Nephron (organoid): ENCODE measurements around the gene PGS1.

ENCODE experiments used
- H3K27ac Mint-ChIP-seq, 3 experiments: 2 replicates each; pipeline ENCODE4 v1.8.0; 2020; ENCODE audit warnings: mixed read lengths in 3 of 3, mild to moderate bottlenecking in 2 of 3, moderate library complexity in 1 of 3
- H3K27me3 Mint-ChIP-seq: 2 replicates; pipeline ENCODE4 v1.8.0; 2021; ENCODE audit warnings: low read depth, mild to moderate bottlenecking, moderate library complexity, mixed read lengths
- H3K36me3 Mint-ChIP-seq: 2 replicates; pipeline ENCODE4 v1.8.0; 2020; ENCODE audit warnings: low read depth, mixed read lengths
- H3K4me1 Mint-ChIP-seq: 2 replicates; pipeline ENCODE4 v1.8.0; 2020; ENCODE audit warnings: mixed read lengths
- H3K4me3 Mint-ChIP-seq, 3 experiments: 2 replicates each; pipeline ENCODE4 v1.8.0; 2020; ENCODE audit warnings: mild to moderate bottlenecking in 3 of 3, mixed read lengths in 3 of 3, moderate library complexity in 2 of 3
- H3K9me3 Mint-ChIP-seq: 2 replicates; pipeline ENCODE4 v1.8.0; 2020; ENCODE audit warnings: mixed read lengths
- CTCF ChIP-seq, 3 experiments: fragments of 200-600 bp; sonication (generic); IDR thresholded peaks; one replicate each; pipeline ENCODE4 v1.5.0; 2021; ENCODE audit warnings: antibody characterized with exemption in 3 of 3; ENCODE audit not compliant: unreplicated experiment in 3 of 3

Gene PGS1

DNA sequence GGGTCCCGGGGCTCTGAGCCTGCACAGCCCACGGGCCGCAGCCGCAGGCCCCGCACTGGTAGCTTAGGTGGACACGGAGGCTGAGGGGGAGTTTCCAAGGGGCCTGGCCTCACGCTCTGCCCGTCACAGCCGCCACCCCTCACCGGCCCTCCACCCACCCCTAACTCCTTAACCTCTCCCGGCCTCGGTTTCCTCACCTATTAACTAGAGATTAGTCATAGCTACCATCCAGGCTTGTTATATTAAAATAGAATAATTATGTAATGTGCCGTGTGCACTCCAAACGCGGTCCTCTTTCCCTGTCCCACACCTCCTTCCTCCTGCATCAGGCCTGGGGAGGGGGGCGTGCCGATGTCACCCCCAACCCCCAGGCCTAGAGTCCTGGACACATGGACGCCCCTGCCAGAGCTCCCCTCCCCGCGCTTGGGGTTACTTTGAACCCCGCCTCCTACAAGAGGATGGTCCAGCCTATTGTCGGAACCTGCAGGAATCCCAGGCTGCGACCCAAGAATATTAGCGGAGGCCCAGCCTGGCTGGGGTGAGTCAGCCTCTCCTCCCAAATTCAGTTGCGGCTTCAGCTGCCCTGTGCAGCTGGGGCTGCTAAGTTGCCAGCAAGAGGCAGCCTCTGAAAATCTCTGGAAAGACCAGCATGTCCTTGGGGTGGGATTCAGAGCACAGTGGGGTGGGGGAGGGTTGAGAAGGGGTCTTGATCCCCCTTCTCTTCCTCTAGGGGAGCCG, 35.8 kb upstream of the PGS1 start:
- Mint-ChIP-seq H3K36me3 (no peaks in the 10 kb centered on the region), H3K27ac (peak overlapping the region; percentile 40 to 94 (median 94)), H3K9me3 (no peaks in the 10 kb centered on the region), H3K27me3 (peaks cover 2% of the 10 kb centered on the region), H3K4me1 (peaks cover 37% of the 10 kb centered on the region), H3K4me3 (peak overlapping the region; percentile 64 to 66 (median 65))
- no peak for TF ChIP-seq CTCF (IDR thresholded peaks at IDR 0.05; ENCODE audit: unreplicated experiment in 3 of 3)

GRCh38 chr17:78343187-78343542, 35.3 kb upstream of the PGS1 start:
- Mint-ChIP-seq H3K4me3 (peak overlapping the region; percentile 64 to 66 (median 65)), H3K9me3 (no peaks in the 10 kb centered on the region), H3K36me3 (no peaks in the 10 kb centered on the region), H3K27me3 (no peaks in the 10 kb centered on the region), H3K27ac (peak overlapping the region; percentile 40 to 94 (median 94)), H3K4me1 (peaks cover 38% of the 10 kb centered on the region)
- no peak for TF ChIP-seq CTCF (IDR thresholded peaks at IDR 0.05; ENCODE audit: unreplicated experiment in 3 of 3)

DNA sequence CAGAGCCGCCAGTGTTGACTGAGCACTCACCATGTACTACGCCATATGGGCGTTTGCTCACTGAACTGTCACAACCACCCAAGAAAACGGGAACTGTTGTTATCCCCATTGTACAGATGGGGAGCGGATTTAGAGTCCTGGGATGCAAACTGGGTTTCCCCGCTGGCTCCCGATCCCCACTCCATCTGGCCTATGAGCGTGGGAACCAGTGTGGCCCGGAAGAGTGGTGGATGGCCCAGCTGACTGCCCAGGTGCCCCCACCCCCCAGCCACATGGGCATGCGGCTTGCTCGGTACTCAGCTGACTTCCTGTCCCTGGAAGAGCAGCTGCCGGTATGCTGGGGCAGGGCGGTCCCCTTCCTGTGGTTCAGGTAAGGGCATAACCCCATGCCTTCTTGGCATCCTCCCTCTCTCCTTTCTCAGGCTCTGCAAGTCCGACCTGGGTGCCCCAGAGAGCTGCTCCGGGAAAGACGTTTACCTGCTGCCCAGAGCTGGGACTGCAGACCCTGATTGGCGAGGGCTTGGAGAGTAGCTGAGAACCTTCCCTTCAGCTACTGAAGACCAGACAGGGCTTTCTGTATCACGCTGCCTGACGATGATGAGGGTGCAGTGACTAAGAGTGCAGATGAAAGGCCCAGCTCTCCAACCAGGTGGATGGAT, 34.8 kb upstream of the PGS1 start:
- Mint-ChIP-seq H3K4me1 (peaks cover 41% of the 10 kb centered on the region), H3K4me3 (no peak overlapping the region), H3K27ac (peak overlapping the region in 2 of 3 experiments; percentile 94), H3K27me3 (no peaks in the 10 kb centered on the region), H3K36me3 (no peaks in the 10 kb centered on the region), H3K9me3 (no peaks in the 10 kb centered on the region)
- TF ChIP-seq CTCF (IDR thresholded peaks at IDR 0.05; ENCODE audit: unreplicated experiment in 3 of 3), result no peak

DNA sequence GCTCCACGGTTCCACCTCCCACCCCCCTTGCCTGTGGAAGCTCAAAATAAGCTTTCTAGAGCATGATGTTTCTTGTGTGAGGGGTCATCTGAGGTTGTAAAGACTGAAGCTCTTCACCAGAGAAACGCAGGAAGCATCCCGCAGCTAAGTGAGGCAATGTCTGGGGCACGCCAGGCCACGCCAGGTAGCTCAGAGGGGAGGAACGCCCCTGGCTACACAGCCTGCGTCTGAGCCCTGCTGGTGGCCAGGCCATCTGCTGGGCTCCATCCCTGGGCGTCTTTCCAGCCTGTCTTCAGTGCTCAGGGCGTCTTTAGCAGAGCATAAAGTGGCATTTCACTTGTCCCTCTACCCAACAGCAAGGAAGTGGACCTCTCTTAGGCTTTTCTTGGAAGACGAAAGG, 33.8 kb upstream of the PGS1 start:
- TF ChIP-seq CTCF (IDR thresholded peaks at IDR 0.05; ENCODE audit: unreplicated experiment in 3 of 3), result no peak
- peaks cover 40% of the 10 kb centered on the region for H3K4me1 Mint-ChIP-seq
- no peaks in the 10 kb centered on the region for H3K36me3 Mint-ChIP-seq
- H3K4me3 Mint-ChIP-seq, result no peak overlapping the region
- no peaks in the 10 kb centered on the region for H3K27me3 Mint-ChIP-seq
- peak overlapping the region in 2 of 3 experiments; percentile 15 to 41 for H3K27ac Mint-ChIP-seq
- no peaks in the 10 kb centered on the region for H3K9me3 Mint-ChIP-seq

DNA sequence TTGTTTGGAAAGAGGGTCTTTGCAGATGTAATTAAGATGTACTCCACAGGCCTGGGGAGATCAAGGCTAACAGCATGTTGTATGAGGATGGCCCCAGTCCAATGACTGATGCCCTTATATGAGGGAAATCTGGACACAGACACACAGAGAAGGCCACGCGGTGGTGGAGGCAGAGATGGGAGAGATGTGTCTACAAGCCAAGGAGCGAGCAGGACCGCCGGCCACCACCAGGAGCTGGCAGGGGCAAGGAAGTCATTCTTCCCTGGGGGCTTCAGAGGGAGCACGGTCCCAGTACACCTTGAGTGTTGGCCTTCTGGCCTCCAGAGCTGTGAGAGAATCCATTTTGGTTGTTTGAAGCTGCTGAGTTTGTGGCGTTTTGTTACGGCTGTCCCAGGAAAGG, 33.3 kb upstream of the PGS1 start:
- no peaks in the 10 kb centered on the region for H3K36me3 Mint-ChIP-seq
- no peak overlapping the region for H3K4me3 Mint-ChIP-seq
- no peaks in the 10 kb centered on the region for H3K9me3 Mint-ChIP-seq
- no peak for TF ChIP-seq CTCF (IDR thresholded peaks at IDR 0.05; ENCODE audit: unreplicated experiment in 3 of 3)
- H3K27ac Mint-ChIP-seq, result peak overlapping the region in 2 of 3 experiments; percentile 15 to 41
- peaks cover 2% of the 10 kb centered on the region for H3K27me3 Mint-ChIP-seq
- peaks cover 45% of the 10 kb centered on the region for H3K4me1 Mint-ChIP-seq
